Measurements from ENCODE around the gene BAHCC1. TPM values are rescaled to one million over a fixed set of nuclear protein-coding genes. Genes with fewer than 3 reads are reported as not detected.

The BAHCC1 gene
- total and polyA plus RNA-seq, 2 of the 8 experiments (the other 6 are each of a cell fraction or from before 2014, with no cell fraction given) = 0.26 to 0.58 TPM

DNA sequence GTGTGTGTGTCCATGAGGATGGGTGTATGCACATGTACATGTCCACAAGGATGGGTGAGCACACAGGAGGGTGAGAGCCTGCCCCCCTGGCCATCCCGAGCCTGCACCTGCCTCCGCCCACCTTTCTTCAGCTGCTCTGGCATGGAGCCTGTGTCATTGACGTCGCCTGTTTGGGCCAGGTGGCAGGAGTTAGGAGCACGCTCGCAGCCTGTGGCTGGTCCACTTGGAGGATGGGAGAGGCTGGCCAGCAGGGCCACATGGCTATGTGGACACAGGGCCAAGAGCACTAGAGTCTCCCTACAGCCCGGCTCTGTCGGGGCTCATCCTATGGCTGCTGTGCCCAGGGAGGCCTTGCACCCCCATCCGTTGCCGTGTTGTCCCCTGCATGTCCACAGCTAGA lies 21.4 kb downstream of the BAHCC1 start (continued):
- TF ChIP-seq CHD7 (IDR thresholded peaks at IDR 0.05; ENCODE audit: insufficient replicate concordance, low read length) (no peak), SIN3A (conservative IDR thresholded peaks at IDR 0.05 in 1 of 2, IDR thresholded peaks at IDR 0.05 in 1 of 2; ENCODE audit: low read depth in 1 of 2, low read length in 2 of 2) (no peak), BACH1 (IDR thresholded peaks at IDR 0.05; ENCODE audit: low read length) (no peak), EP300 (IDR thresholded peaks at IDR 0.05; ENCODE audit: borderline replicate concordance in 1 of 2, low read depth in 2 of 2, low read length in 2 of 2) (no peak)

Data from H1 (cell line).